Mesendoderm (in vitro differentiated cells): Measurements from ENCODE around the gene BFSP2.

ENCODE experiments used
- DNase-seq: peaks from one replicate; pipeline ENCODE4 v3.0.0; 2013
- H2AK5ac ChIP-seq: 2 replicates; pipeline ENCODE4 v1.6.1; 2013; ENCODE audit warnings: low read length, inconsistent platforms
- H2BK120ac ChIP-seq: 2 replicates; pipeline ENCODE4 v1.6.1; 2013; ENCODE audit warnings: low read depth, mild to moderate bottlenecking, low read length, moderate library complexity, mixed read lengths
- H2BK15ac ChIP-seq: replicated peaks from 2 replicates; pipeline ENCODE4 v1.6.1; 2013; ENCODE audit warnings: low read depth, mild to moderate bottlenecking, moderate library complexity
- H2BK5ac ChIP-seq: 2 replicates; pipeline ENCODE4 v1.6.1; 2013; ENCODE audit warnings: low read length, inconsistent platforms
- H3K18ac ChIP-seq: 2 replicates; pipeline ENCODE4 v1.6.1; 2013; ENCODE audit warnings: mild to moderate bottlenecking, low read length, mixed read lengths
- H3K23ac ChIP-seq: one replicate; pipeline ENCODE4 v1.6.1; 2013; ENCODE audit warnings: low read length
- H3K27ac ChIP-seq: 2 replicates; pipeline ENCODE4 v1.5.1; 2013; ENCODE audit warnings: low read depth, mild to moderate bottlenecking, inconsistent platforms, low read length, moderate library complexity
- H3K27me3 ChIP-seq: 2 replicates; pipeline ENCODE4 v1.6.1; 2013; ENCODE audit warnings: low read length, control low read depth, mild to moderate bottlenecking, inconsistent platforms; ENCODE audit not compliant: insufficient read depth, poor library complexity
- H3K36me3 ChIP-seq: 2 replicates; pipeline ENCODE4 v1.6.1; 2013; ENCODE audit warnings: low read length, inconsistent platforms; ENCODE audit not compliant: control insufficient read depth, insufficient read depth
- H3K4ac ChIP-seq: one replicate; pipeline ENCODE4 v1.6.1; 2013; ENCODE audit warnings: low read depth, mild to moderate bottlenecking, low read length, moderate library complexity
- H3K4me1 ChIP-seq: 2 replicates; pipeline ENCODE4 v1.6.1; 2013; ENCODE audit warnings: low read depth, low read length, inconsistent platforms; ENCODE audit not compliant: control insufficient read depth
- H3K4me2 ChIP-seq: 2 replicates; pipeline ENCODE4 v1.6.1; 2013; ENCODE audit warnings: low read length
- H3K4me3 ChIP-seq: 2 replicates; pipeline ENCODE4 v1.5.1; 2013; ENCODE audit warnings: mild to moderate bottlenecking, low read length
- H3K56ac ChIP-seq: one replicate; pipeline ENCODE4 v1.6.1; 2013; ENCODE audit warnings: low read length
- H3K79me1 ChIP-seq: 2 replicates; pipeline ENCODE4 v1.6.1; 2013; ENCODE audit warnings: low read length, inconsistent platforms
- H3K79me2 ChIP-seq: 2 replicates; pipeline ENCODE4 v1.6.1; 2013; ENCODE audit warnings: mild to moderate bottlenecking, low read length; ENCODE audit not compliant: control insufficient read depth, insufficient read depth
- H3K9ac ChIP-seq: 2 replicates; pipeline ENCODE4 v1.6.1; 2013; ENCODE audit warnings: low read length, inconsistent platforms
- H4K5ac ChIP-seq: one replicate; pipeline ENCODE4 v1.6.1; 2013; ENCODE audit warnings: low read length
- H4K8ac ChIP-seq: one replicate; pipeline ENCODE4 v1.6.1; 2013; ENCODE audit warnings: low read depth, mild to moderate bottlenecking, control low read depth, low read length, moderate library complexity
- WGBS: extraction: QIAGEN DNeasy Blood & Tissue Kit; methylation state at CpG from one replicate; pipeline ENCODE4 v1.1.7; 2013; ENCODE audit warnings: low lambda C conversion rate, missing lambda C conversion rate; ENCODE audit not compliant: insufficient coverage; ENCODE audit errors: extremely low coverage; 5-methylcytosine and 5-hydroxymethylcytosine counted together

Gene BFSP2

GRCh38 chr3:133379926-133380325 lies 19.9 kb upstream of the BFSP2 start:
- Histone ChIP-seq H3K18ac (no peak overlapping the region), H3K27me3 (no peaks in the 10 kb centered on the region), H2BK120ac (no peak overlapping the region), H4K8ac (no peak overlapping the region), H2BK5ac (no peak overlapping the region), H3K4me3 (no peak overlapping the region), H3K4me2 (no peak overlapping the region), H3K36me3 (no peaks in the 10 kb centered on the region), H3K9ac (no peak overlapping the region), H3K4ac (no peak overlapping the region), H3K79me1 (no peaks in the 10 kb centered on the region), H4K5ac (no peak overlapping the region), H3K23ac (no peak overlapping the region), H2AK5ac (no peak overlapping the region), H3K56ac (no peak overlapping the region), H3K79me2 (no peaks in the 10 kb centered on the region), H3K4me1 (no peaks in the 10 kb centered on the region), H3K27ac (no peak overlapping the region), H2BK15ac (no peak overlapping the region)
- no peak for DNase-seq
- WGBS: no CpG with 5 or more reads among the region's 19 CpGs

- H2BK15ac ChIP-seq: no peak overlapping the region
- no peak overlapping the region for H3K4me2 ChIP-seq
- H3K27me3 ChIP-seq: no peaks in the 10 kb centered on the region
- no peaks in the 10 kb centered on the region for H3K79me1 ChIP-seq
- H3K23ac ChIP-seq: no peak overlapping the region
- no peak overlapping the region for H3K4me3 ChIP-seq
- no peak overlapping the region for H3K4ac ChIP-seq
- no peak overlapping the region for H4K5ac ChIP-seq
- H3K18ac ChIP-seq: no peak overlapping the region
- WGBS: no CpG with 5 or more reads among the region's 16 CpGs
- no peaks in the 10 kb centered on the region for H3K36me3 ChIP-seq
- no peak overlapping the region for H2BK5ac ChIP-seq
- no peaks in the 10 kb centered on the region for H3K79me2 ChIP-seq
- H3K4me1 ChIP-seq: no peaks in the 10 kb centered on the region
- H4K8ac ChIP-seq: no peak overlapping the region
- no peak overlapping the region for H3K9ac ChIP-seq
- H3K56ac ChIP-seq: no peak overlapping the region
- H2BK120ac ChIP-seq: no peak overlapping the region
- H2AK5ac ChIP-seq: no peak overlapping the region
- no peak for DNase-seq
- H3K27ac ChIP-seq: no peak overlapping the region
Observed at GRCh38 chr3:133380481-133381225, 19.2 kb upstream of the BFSP2 start.

GRCh38 chr3:133381346-133382109 lies 18.3 kb upstream of the BFSP2 start:
- Histone ChIP-seq H2BK120ac (no peak overlapping the region), H3K79me1 (no peaks in the 10 kb centered on the region), H2BK15ac (no peak overlapping the region), H3K56ac (no peak overlapping the region), H3K4me3 (no peak overlapping the region), H3K4me2 (no peak overlapping the region), H3K4ac (no peak overlapping the region), H3K4me1 (no peaks in the 10 kb centered on the region), H2BK5ac (no peak overlapping the region), H2AK5ac (no peak overlapping the region), H3K18ac (no peak overlapping the region), H3K36me3 (no peaks in the 10 kb centered on the region), H4K8ac (no peak overlapping the region), H3K23ac (no peak overlapping the region), H3K27me3 (no peaks in the 10 kb centered on the region), H3K9ac (no peak overlapping the region), H4K5ac (no peak overlapping the region), H3K27ac (no peak overlapping the region), H3K79me2 (no peaks in the 10 kb centered on the region)
- no CpG with 5 or more reads among the region's 4 CpGs for WGBS
- no peak for DNase-seq

GRCh38 chr3:133383175-133383574 lies 16.7 kb upstream of the BFSP2 start:
- Histone ChIP-seq H3K23ac (no peak overlapping the region), H3K9ac (no peak overlapping the region), H2BK15ac (no peak overlapping the region), H3K56ac (no peak overlapping the region), H3K27ac (no peak overlapping the region), H3K4me3 (no peak overlapping the region), H3K4ac (no peak overlapping the region), H2BK120ac (no peak overlapping the region), H3K4me2 (no peak overlapping the region), H3K18ac (no peak overlapping the region), H3K79me1 (no peaks in the 10 kb centered on the region), H3K27me3 (no peaks in the 10 kb centered on the region), H4K5ac (no peak overlapping the region), H3K4me1 (no peaks in the 10 kb centered on the region), H4K8ac (no peak overlapping the region), H3K36me3 (no peaks in the 10 kb centered on the region), H3K79me2 (no peaks in the 10 kb centered on the region), H2AK5ac (no peak overlapping the region), H2BK5ac (no peak overlapping the region)
- no peak for DNase-seq
- no CpG with 5 or more reads among the region's 3 CpGs for WGBS

GRCh38 chr3:133383741-133384140 lies 16.1 kb upstream of the BFSP2 start:
- H3K79me2 ChIP-seq: no peaks in the 10 kb centered on the region

More at GRCh38 chr3:133383741-133384140, 16.1 kb upstream of the BFSP2 start:
- Histone ChIP-seq H4K8ac (no peak overlapping the region), H3K4ac (no peak overlapping the region), H3K36me3 (no peaks in the 10 kb centered on the region), H3K56ac (no peak overlapping the region), H3K4me1 (no peaks in the 10 kb centered on the region), H3K23ac (no peak overlapping the region), H3K4me2 (no peak overlapping the region), H3K18ac (no peak overlapping the region), H4K5ac (no peak overlapping the region), H2BK15ac (no peak overlapping the region), H3K27me3 (no peaks in the 10 kb centered on the region), H3K79me1 (no peaks in the 10 kb centered on the region), H2BK5ac (no peak overlapping the region), H2AK5ac (no peak overlapping the region), H3K27ac (no peak overlapping the region), H3K9ac (no peak overlapping the region), H3K4me3 (no peak overlapping the region), H2BK120ac (no peak overlapping the region)
- no CpG with 5 or more reads among the region's 5 CpGs for WGBS
- DNase-seq: no peak
